Measurements from ENCODE around the gene STXBP6. TPM values are rescaled to one million over a fixed set of nuclear protein-coding genes. Genes with fewer than 3 reads are reported as not detected.

Gene STXBP6
- total RNA-seq, 1 experiment from 2014 or later = not detected

DNA sequence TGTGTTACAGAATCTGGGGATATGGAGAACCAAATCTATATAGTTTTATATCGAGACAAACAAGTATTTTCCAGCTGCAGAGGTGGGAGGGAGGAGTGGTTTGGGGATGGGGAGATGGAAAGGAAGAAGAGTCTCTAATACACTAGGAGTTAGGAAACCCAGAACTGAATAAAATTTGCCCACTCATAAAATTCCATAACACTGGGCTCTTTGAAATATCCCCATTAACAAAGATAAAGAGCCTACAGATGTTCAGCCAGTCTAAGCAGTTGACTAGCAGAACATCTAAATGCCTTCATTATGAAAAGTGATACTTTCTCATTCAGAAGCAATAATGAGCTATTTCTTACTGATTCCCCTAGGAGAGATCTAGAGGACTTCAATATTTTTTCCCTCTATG lies 264.2 kb downstream of the STXBP6 start:
- BruUV-seq (replicated peaks) = no TSS peak

GRCh38 chr14:24784981-24785380 lies 265.0 kb downstream of the STXBP6 start:
- in situ Hi-C loops (cut with HindIII; ENCODE audit: low pct_unique_long_range_greater_than_20kb, low sequenced_read_pairs) = no loop called here
- no peak for DNase-seq (ENCODE audit: low read depth, low spot score)

More for the DNA sequence above, 264.2 kb downstream of the STXBP6 start:
- no peak overlapping the region for H3K27ac ChIP-seq (ENCODE audit: low read length)
- in situ Hi-C loops (cut with HindIII; ENCODE audit: low pct_unique_long_range_greater_than_20kb, low sequenced_read_pairs) = no loop called here
- H3K9me3 ChIP-seq (ENCODE audit: control insufficient read depth, insufficient read depth, low read depth, low read length) = no peaks in the 10 kb centered on the region
- no peaks in the 10 kb centered on the region for H3K36me3 ChIP-seq (ENCODE audit: control insufficient read depth, insufficient read depth, low read length)
- DNase-seq (ENCODE audit: low read depth, low spot score) (no peak), ATAC-seq (no peak)
- ChIA-PET POLR2A (no interaction called here), CTCF (no interaction called here)
- H3K4me3 ChIP-seq (ENCODE audit: low read depth in 2 of 2, low read length in 2 of 2) = no peak overlapping the region
- intact Hi-C loops (cut with micrococcal nuclease; ENCODE audit: unreplicated experiment) = no loop called here
- H3K27me3 ChIP-seq (ENCODE audit: control insufficient read depth, insufficient read depth, low read length) = no peaks in the 10 kb centered on the region
- TF ChIP-seq CTCF (IDR thresholded peaks at IDR 0.05) (no peak), TCF7L2 (IDR thresholded peaks at IDR 0.05; ENCODE audit: low read depth, low read length) (no peak), POLR2AphosphoS5 (IDR thresholded peaks at IDR 0.05; ENCODE audit: low read depth, low read length) (no peak), SIN3A (IDR thresholded peaks at IDR 0.05; ENCODE audit: borderline replicate concordance, insufficient read depth, low read depth, low read length) (no peak), REST (IDR thresholded peaks at IDR 0.05; ENCODE audit: insufficient read depth in 1 of 2, low read depth in 2 of 2, low read length in 1 of 2) (no peak)
- H3K4me1 ChIP-seq (ENCODE audit: control insufficient read depth, insufficient read depth, low read length) = no peaks in the 10 kb centered on the region

DNA sequence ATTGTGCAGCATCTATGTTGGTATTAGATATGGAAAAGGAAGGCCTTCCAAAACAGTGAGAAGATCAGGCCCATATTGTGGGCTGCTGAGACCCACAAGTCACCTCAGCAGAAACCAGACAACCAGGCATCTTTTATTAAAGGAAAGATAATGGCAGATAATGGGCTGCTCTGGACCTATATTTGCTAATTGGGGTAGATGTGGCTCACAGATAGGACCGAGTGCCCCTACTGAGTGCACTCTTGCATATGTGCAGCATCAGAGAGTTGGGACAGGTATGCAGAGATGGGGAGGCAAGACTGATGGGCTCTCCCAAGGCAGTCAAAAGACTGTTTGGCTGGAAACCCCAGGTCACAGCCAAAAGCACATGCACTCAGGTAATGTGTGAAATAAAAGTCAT lies 266.2 kb downstream of the STXBP6 start:
- TF ChIP-seq SIN3A (IDR thresholded peaks at IDR 0.05; ENCODE audit: borderline replicate concordance, insufficient read depth, low read depth, low read length) (no peak), POLR2AphosphoS5 (IDR thresholded peaks at IDR 0.05; ENCODE audit: low read depth, low read length) (no peak), TCF7L2 (IDR thresholded peaks at IDR 0.05; ENCODE audit: low read depth, low read length) (no peak), REST (IDR thresholded peaks at IDR 0.05; ENCODE audit: insufficient read depth in 1 of 2, low read depth in 2 of 2, low read length in 1 of 2) (no peak), CTCF (IDR thresholded peaks at IDR 0.05) (no peak)
- BruUV-seq (replicated peaks) = no TSS peak
- Histone ChIP-seq H3K27ac (ENCODE audit: low read length) (no peak overlapping the region), H3K4me1 (ENCODE audit: control insufficient read depth, insufficient read depth, low read length) (no peaks in the 10 kb centered on the region), H3K9me3 (ENCODE audit: control insufficient read depth, insufficient read depth, low read depth, low read length) (no peaks in the 10 kb centered on the region), H3K4me3 (ENCODE audit: low read depth in 2 of 2, low read length in 2 of 2) (no peak overlapping the region), H3K36me3 (ENCODE audit: control insufficient read depth, insufficient read depth, low read length) (no peaks in the 10 kb centered on the region), H3K27me3 (ENCODE audit: control insufficient read depth, insufficient read depth, low read length) (no peaks in the 10 kb centered on the region)
- DNase-seq (ENCODE audit: low read depth, low spot score) (no peak), ATAC-seq (no peak)
- ChIA-PET POLR2A (interaction anchor here (0.6 kb wide), 1 partner anchor 62 kb away, joined by 3 read pairs; no protein-coding TSS in a partner anchor), CTCF (no interaction called here)
- intact Hi-C loops (cut with micrococcal nuclease; ENCODE audit: unreplicated experiment) (no loop called here), in situ Hi-C loops (cut with HindIII; ENCODE audit: low pct_unique_long_range_greater_than_20kb, low sequenced_read_pairs) (no loop called here)

More at GRCh38 chr14:24784981-24785380, 265.0 kb downstream of the STXBP6 start:
- intact Hi-C loops (cut with micrococcal nuclease; ENCODE audit: unreplicated experiment) = no loop called here
- POLR2A ChIA-PET = no interaction called here
- Histone ChIP-seq H3K36me3 (ENCODE audit: control insufficient read depth, insufficient read depth, low read length) (no peaks in the 10 kb centered on the region), H3K9me3 (ENCODE audit: control insufficient read depth, insufficient read depth, low read depth, low read length) (no peaks in the 10 kb centered on the region), H3K4me1 (ENCODE audit: control insufficient read depth, insufficient read depth, low read length) (no peaks in the 10 kb centered on the region), H3K4me3 (ENCODE audit: low read depth in 2 of 2, low read length in 2 of 2) (no peak overlapping the region), H3K27ac (ENCODE audit: low read length) (no peak overlapping the region), H3K27me3 (ENCODE audit: control insufficient read depth, insufficient read depth, low read length) (no peaks in the 10 kb centered on the region)
- ATAC-seq = no peak
- CTCF ChIA-PET = no interaction called here
- TF ChIP-seq TCF7L2 (IDR thresholded peaks at IDR 0.05; ENCODE audit: low read depth, low read length) (no peak), POLR2AphosphoS5 (IDR thresholded peaks at IDR 0.05; ENCODE audit: low read depth, low read length) (no peak)
- no TSS peak for BruUV-seq (replicated peaks)
